ENCODE measurements around the gene CAPN2. TPM values are rescaled to one million over a fixed set of nuclear protein-coding genes. Genes with fewer than 3 reads are reported as not detected.
"Not testable (repeated sequence)": the region's sequence is repeated elsewhere in the genome, so short reads cannot be mapped to it uniquely, and the experiment has no call there.

The CAPN2 gene
- total RNA-seq, 1 donor from 2014 or later: 98.6 TPM

- Mint-ChIP-seq H3K27me3 (ENCODE audit: low read depth) (no peaks in the 10 kb centered on the region), H3K36me3 (ENCODE audit: low read depth) (peaks cover 24% of the 10 kb centered on the region), H3K4me3 (no peak overlapping the region), H3K27ac (ENCODE audit: unreplicated experiment) (no peak overlapping the region), H3K9me3 (no peaks in the 10 kb centered on the region), H3K4me1 (peaks cover 4% of the 10 kb centered on the region)
- no peak for DNase-seq (ENCODE audit: low read depth, low spot score)
- TF ChIP-seq CTCF (conservative IDR thresholded peaks at IDR 0.05): no peak
Observed at GRCh38 chr1:223815020-223815853, 102.9 kb downstream of the CAPN2 start.

- H3K27ac Mint-ChIP-seq (ENCODE audit: unreplicated experiment): peak overlapping the region; percentile 4
- peaks cover 22% of the 10 kb centered on the region for H3K36me3 Mint-ChIP-seq (ENCODE audit: low read depth)
- H3K9me3 Mint-ChIP-seq: no peaks in the 10 kb centered on the region
- peaks cover 10% of the 10 kb centered on the region for H3K4me1 Mint-ChIP-seq
- DNase-seq (ENCODE audit: low read depth, low spot score): no peak
- TF ChIP-seq CTCF (conservative IDR thresholded peaks at IDR 0.05): no peak
- no peaks in the 10 kb centered on the region for H3K27me3 Mint-ChIP-seq (ENCODE audit: low read depth)
- no peak overlapping the region for H3K4me3 Mint-ChIP-seq
Observed at GRCh38 chr1:223815865-223816264, 103.5 kb downstream of the CAPN2 start.

GRCh38 chr1:223817265-223817664 lies 104.9 kb downstream of the CAPN2 start:
- not testable (repeated sequence) for H3K9me3 Mint-ChIP-seq; H3K4me3 Mint-ChIP-seq; H3K27ac Mint-ChIP-seq (ENCODE audit: unreplicated experiment); H3K27me3 Mint-ChIP-seq (ENCODE audit: low read depth); DNase-seq (ENCODE audit: low read depth, low spot score)
- peaks cover 22% of the 10 kb centered on the region for H3K36me3 Mint-ChIP-seq (ENCODE audit: low read depth)
- peaks cover 16% of the 10 kb centered on the region for H3K4me1 Mint-ChIP-seq

GRCh38 chr1:223819730-223820514 lies 107.6 kb downstream of the CAPN2 start:
- DNase-seq (ENCODE audit: low read depth, low spot score): no peak
- Mint-ChIP-seq H3K27ac (ENCODE audit: unreplicated experiment) (peak overlapping the region; percentile 53), H3K36me3 (ENCODE audit: low read depth) (peaks cover 7% of the 10 kb centered on the region)

GRCh38 chr1:223820515-223820858 lies 108.1 kb downstream of the CAPN2 start:
- no peak overlapping the region for H3K27ac Mint-ChIP-seq (ENCODE audit: unreplicated experiment)
- TF ChIP-seq CTCF (conservative IDR thresholded peaks at IDR 0.05): no peak
- H3K36me3 Mint-ChIP-seq (ENCODE audit: low read depth): peaks cover 7% of the 10 kb centered on the region
- peaks cover 23% of the 10 kb centered on the region for H3K4me1 Mint-ChIP-seq
- no peak overlapping the region for H3K4me3 Mint-ChIP-seq
- H3K27me3 Mint-ChIP-seq (ENCODE audit: low read depth): no peaks in the 10 kb centered on the region
- no peaks in the 10 kb centered on the region for H3K9me3 Mint-ChIP-seq
- no peak for DNase-seq (ENCODE audit: low read depth, low spot score)

More at GRCh38 chr1:223819730-223820514, 107.6 kb downstream of the CAPN2 start:
- H3K4me1 Mint-ChIP-seq: peaks cover 23% of the 10 kb centered on the region
- no peaks in the 10 kb centered on the region for H3K27me3 Mint-ChIP-seq (ENCODE audit: low read depth)
- no peaks in the 10 kb centered on the region for H3K9me3 Mint-ChIP-seq
- no peak for TF ChIP-seq CTCF (conservative IDR thresholded peaks at IDR 0.05)
- H3K4me3 Mint-ChIP-seq: no peak overlapping the region

GRCh38 chr1:223820971-223821370 lies 108.6 kb downstream of the CAPN2 start:
- TF ChIP-seq CTCF (conservative IDR thresholded peaks at IDR 0.05): no peak
- Mint-ChIP-seq H3K4me1 (peaks cover 23% of the 10 kb centered on the region), H3K27ac (ENCODE audit: unreplicated experiment) (peak overlapping the region; percentile 43), H3K36me3 (ENCODE audit: low read depth) (peaks cover 7% of the 10 kb centered on the region), H3K9me3 (no peaks in the 10 kb centered on the region), H3K4me3 (no peak overlapping the region), H3K27me3 (ENCODE audit: low read depth) (no peaks in the 10 kb centered on the region)
- no peak for DNase-seq (ENCODE audit: low read depth, low spot score)
